OCI-LY3 (cell line): ENCODE results near the gene PIGL.

Source experiments
- CTCF ChIP-seq: fragments of 200-600, 300-600 bp; sonication (generic); IDR thresholded peaks from 2 replicates; pipeline ENCODE4 v1.5.1; 2014; ENCODE audit warnings: antibody characterized with exemption, low read length, low read depth
- EZH2phosphoT487 ChIP-seq: fragments of 200-600 bp; shearing (Covaris generic); IDR thresholded peaks from 2 replicates; pipeline ENCODE4 v1.6.1; 2018; ENCODE audit warnings: antibody characterized with exemption, mixed run types, low read depth

GRCh38 chr17:16363749-16364536 is 146.9 kb downstream of the PIGL start:
- TF ChIP-seq CTCF: peak; percentile 85
- no peak for TF ChIP-seq EZH2phosphoT487
